GM12872 (cell line): ENCODE data around the gene FGD6.

Experiments used
- CTCF ChIP-seq: IDR thresholded peaks from 3 replicates; pipeline ENCODE4 v1.5.1; 2011; ENCODE audit warnings: low read depth, mild to moderate bottlenecking, low read length, moderate library complexity; ENCODE audit not compliant: insufficient read depth

The FGD6 gene

GRCh38 chr12:95051241-95051640, 166.0 kb downstream of the FGD6 start:
- no peak for TF ChIP-seq CTCF

- no peak for TF ChIP-seq CTCF
Measured at GRCh38 chr12:95037906-95038305, 179.4 kb downstream of the FGD6 start.

GRCh38 chr12:95034750-95035149, 182.5 kb downstream of the FGD6 start:
- TF ChIP-seq CTCF, result no peak
